NB4 (cell line): ENCODE results near the gene SLC20A1.

Source experiments
- CTCF ChIP-seq: IDR thresholded peaks from one replicate; pipeline ENCODE4 v1.5.1; 2012; ENCODE audit warnings: low read depth, low read length
- POLR2A ChIP-seq: IDR thresholded peaks from 2 replicates; pipeline ENCODE4 v1.6.1; 2011; ENCODE audit warnings: mild to moderate bottlenecking; ENCODE audit not compliant: insufficient read length; ENCODE audit errors: extremely low read depth

GRCh38 chr2:112662704-112663103 is 17.0 kb downstream of the SLC20A1 start:
- TF ChIP-seq CTCF (no peak), POLR2A (no peak)
